Measurements from ENCODE around the gene UNCX. TPM values are rescaled to one million over a fixed set of nuclear protein-coding genes. Genes with fewer than 3 reads are reported as not detected.

The UNCX gene
- total RNA-seq, 1 experiment from 2014 or later = 1.9 TPM

GRCh38 chr7:1227814-1228544 is 4.7 kb upstream of the UNCX start:
- Histone ChIP-seq H3K4me3 (ENCODE audit: low read depth, low read length, poor library complexity, severe bottlenecking) (peak overlapping the region; percentile 12), H3K4me1 (ENCODE audit: insufficient read depth, low read length, poor library complexity, severe bottlenecking) (peaks cover 62% of the 10 kb centered on the region), H3K27ac (ENCODE audit: low read depth, low read length, poor library complexity, severe bottlenecking) (peak overlapping the region; percentile 97), H3K27me3 (replicated peaks; ENCODE audit: insufficient read depth, low read depth, low read length, poor library complexity) (peaks cover 6% of the 10 kb centered on the region), H3K36me3 (ENCODE audit: insufficient read depth, low read length, poor library complexity, severe bottlenecking) (no peaks in the 10 kb centered on the region), H3K9me3 (ENCODE audit: low read depth, low read length, poor library complexity, severe bottlenecking) (no peaks in the 10 kb centered on the region)
- TF ChIP-seq EZH2 (IDR thresholded peaks at IDR 0.05; ENCODE audit: borderline replicate concordance, low read depth, low read length, poor library complexity, severe bottlenecking) (no peak), CTCF (conservative IDR thresholded peaks at IDR 0.05; ENCODE audit: low read depth, low read length) (no peak)
- peak; percentile 93 for DNase-seq (ENCODE audit: low spot score)
- ChIA-PET POLR2A (ENCODE audit: low non-redundant PET) (no interaction called here), CTCF (interaction anchor here (0.5 to 1.8 kb wide), 5 partner anchors 8 to 246 kb away, joined by 3 to 29 read pairs (median 3); no protein-coding TSS in a partner anchor)
- intact Hi-C loops (cut with micrococcal nuclease; ENCODE audit: unreplicated experiment) = loop anchor here (2.0 to 5.0 kb wide), 3 partner anchors 64 to 204 kb away; no protein-coding TSS in a partner anchor
- BruUV-seq (replicated peaks) = no TSS peak

GRCh38 chr7:1228545-1229201 is 4.0 kb upstream of the UNCX start:
- ChIA-PET CTCF (interaction anchor here (0.5 to 1.8 kb wide), 5 partner anchors 9 to 246 kb away, joined by 3 to 29 read pairs (median 3); no protein-coding TSS in a partner anchor), POLR2A (ENCODE audit: low non-redundant PET) (no interaction called here)
- no peak for TF ChIP-seq EZH2 (IDR thresholded peaks at IDR 0.05; ENCODE audit: borderline replicate concordance, low read depth, low read length, poor library complexity, severe bottlenecking)
- no peak for TF ChIP-seq CTCF (conservative IDR thresholded peaks at IDR 0.05; ENCODE audit: low read depth, low read length)
- Histone ChIP-seq H3K9me3 (ENCODE audit: low read depth, low read length, poor library complexity, severe bottlenecking) (no peaks in the 10 kb centered on the region), H3K36me3 (ENCODE audit: insufficient read depth, low read length, poor library complexity, severe bottlenecking) (no peaks in the 10 kb centered on the region), H3K27me3 (replicated peaks; ENCODE audit: insufficient read depth, low read depth, low read length, poor library complexity) (peaks cover 10% of the 10 kb centered on the region), H3K27ac (ENCODE audit: low read depth, low read length, poor library complexity, severe bottlenecking) (peak overlapping the region; percentile 97), H3K4me3 (ENCODE audit: low read depth, low read length, poor library complexity, severe bottlenecking) (peak overlapping the region; percentile 12), H3K4me1 (ENCODE audit: insufficient read depth, low read length, poor library complexity, severe bottlenecking) (peaks cover 62% of the 10 kb centered on the region)
- intact Hi-C loops (cut with micrococcal nuclease; ENCODE audit: unreplicated experiment) = loop anchor here (5.0 kb wide), 2 partner anchors 64 to 204 kb away; no protein-coding TSS in a partner anchor
- DNase-seq (ENCODE audit: low spot score) = peak; percentile 91
- no TSS peak for BruUV-seq (replicated peaks)

GRCh38 chr7:1229202-1229947 is 3.3 kb upstream of the UNCX start:
- BruUV-seq (replicated peaks) = no TSS peak
- DNase-seq (ENCODE audit: low spot score) = no peak
- TF ChIP-seq EZH2 (IDR thresholded peaks at IDR 0.05; ENCODE audit: borderline replicate concordance, low read depth, low read length, poor library complexity, severe bottlenecking) (no peak), CTCF (conservative IDR thresholded peaks at IDR 0.05; ENCODE audit: low read depth, low read length) (no peak)
- Histone ChIP-seq H3K36me3 (ENCODE audit: insufficient read depth, low read length, poor library complexity, severe bottlenecking) (no peaks in the 10 kb centered on the region), H3K4me1 (ENCODE audit: insufficient read depth, low read length, poor library complexity, severe bottlenecking) (peaks cover 64% of the 10 kb centered on the region), H3K4me3 (ENCODE audit: low read depth, low read length, poor library complexity, severe bottlenecking) (peak overlapping the region; percentile 18), H3K27me3 (replicated peaks; ENCODE audit: insufficient read depth, low read depth, low read length, poor library complexity) (peaks cover 17% of the 10 kb centered on the region), H3K9me3 (ENCODE audit: low read depth, low read length, poor library complexity, severe bottlenecking) (no peaks in the 10 kb centered on the region), H3K27ac (ENCODE audit: low read depth, low read length, poor library complexity, severe bottlenecking) (peak overlapping the region; percentile 97)
- intact Hi-C loops (cut with micrococcal nuclease; ENCODE audit: unreplicated experiment) = loop anchor here (5.0 kb wide), 2 partner anchors 63 to 203 kb away; no protein-coding TSS in a partner anchor
- CTCF ChIA-PET = no interaction called here
- POLR2A ChIA-PET (ENCODE audit: low non-redundant PET) = no interaction called here
